Immature natural killer cell (primary cell): ENCODE results near the gene ETV6. TPM values are rescaled to one million over a fixed set of nuclear protein-coding genes. Genes with fewer than 3 reads are reported as not detected.

Experiments
- DNase-seq, 3 donors: peaks; one replicate each; pipeline ENCODE4 v3.0.0; 2022; ENCODE audit warnings: mixed read lengths in 1 of 3
- H3K27ac Mint-ChIP-seq, 6 donors: one replicate each; pipeline ENCODE4 v1.8.0; 2020; ENCODE audit warnings: mixed read lengths in 6 of 6, mild to moderate bottlenecking in 5 of 6, inconsistent platforms in 4 of 6, moderate library complexity in 3 of 6
- H3K27me3 Mint-ChIP-seq, 3 donors: one replicate each; pipeline ENCODE4 v1.8.0; 2020 to 2021; ENCODE audit warnings: low read depth in 3 of 3, mild to moderate bottlenecking in 3 of 3, mixed read lengths in 3 of 3, moderate library complexity in 3 of 3, inconsistent platforms in 1 of 3
- H3K36me3 Mint-ChIP-seq, 3 donors: one replicate each; pipeline ENCODE4 v1.8.0; 2020; ENCODE audit warnings: mixed read lengths in 3 of 3, inconsistent platforms in 2 of 3, mild to moderate bottlenecking in 2 of 3
- H3K4me1 Mint-ChIP-seq, 2 donors: one replicate each; pipeline ENCODE4 v1.8.0; 2020; ENCODE audit warnings: inconsistent platforms in 2 of 2, mild to moderate bottlenecking in 2 of 2, mixed read lengths in 2 of 2, moderate library complexity in 1 of 2
- H3K4me3 Mint-ChIP-seq, 5 donors: one replicate each; pipeline ENCODE4 v1.8.0; 2020; ENCODE audit warnings: mild to moderate bottlenecking in 5 of 5, mixed read lengths in 5 of 5, inconsistent platforms in 3 of 5, moderate library complexity in 3 of 5
- H3K9me3 Mint-ChIP-seq, 6 donors: one replicate each; pipeline ENCODE4 v1.8.0; 2020; ENCODE audit warnings: mild to moderate bottlenecking in 6 of 6, mixed read lengths in 6 of 6, inconsistent platforms in 4 of 6, moderate library complexity in 3 of 6
- polyA plus RNA-seq, 3 donors: library from polyadenylated mRNA; unstranded; fragments of 300-500 nt; fragmentation: Illumina TruSeq; gene quantifications; one replicate each; pipeline ENCODE4 v1.2.3, GENCODE V29; 2021

ETV6 gene
- polyA plus RNA-seq, 3 donors from 2014 or later: 3.0 to 5.4 (median 3.2) TPM

GRCh38 chr12:11824069-11824468, 174.6 kb downstream of the ETV6 start:
- peaks cover 15 to 17% of the 10 kb centered on the region in 2 donors for H3K4me1 Mint-ChIP-seq
- DNase-seq: no peak

GRCh38 chr12:11824736-11825135, 175.3 kb downstream of the ETV6 start:
- H3K27ac Mint-ChIP-seq: no peak overlapping the region
- H3K4me1 Mint-ChIP-seq: peaks cover 15 to 17% of the 10 kb centered on the region in 2 donors
- peaks cover 5 to 22% (median 5%) of the 10 kb centered on the region in 3 donors for H3K36me3 Mint-ChIP-seq
- no peak overlapping the region for H3K4me3 Mint-ChIP-seq
- H3K9me3 Mint-ChIP-seq: no peaks in the 10 kb centered on the region
- no peaks in the 10 kb centered on the region for H3K27me3 Mint-ChIP-seq
- no peak for DNase-seq

More at GRCh38 chr12:11824069-11824468, 174.6 kb downstream of the ETV6 start:
- H3K9me3 Mint-ChIP-seq: no peaks in the 10 kb centered on the region
- no peak overlapping the region for H3K4me3 Mint-ChIP-seq
- H3K27me3 Mint-ChIP-seq: no peaks in the 10 kb centered on the region
- H3K27ac Mint-ChIP-seq: no peak overlapping the region
- H3K36me3 Mint-ChIP-seq: peaks cover 5 to 22% (median 5%) of the 10 kb centered on the region in 3 donors

GRCh38 chr12:11825278-11825677, 175.8 kb downstream of the ETV6 start:
- peaks cover 5 to 22% (median 5%) of the 10 kb centered on the region in 3 donors for H3K36me3 Mint-ChIP-seq
- H3K9me3 Mint-ChIP-seq: no peaks in the 10 kb centered on the region
- H3K27me3 Mint-ChIP-seq: no peaks in the 10 kb centered on the region
- H3K4me1 Mint-ChIP-seq: peaks cover 15 to 17% of the 10 kb centered on the region in 2 donors
- no peak for DNase-seq
- H3K27ac Mint-ChIP-seq: no peak overlapping the region
- H3K4me3 Mint-ChIP-seq: no peak overlapping the region

GRCh38 chr12:11826574-11826973, 177.1 kb downstream of the ETV6 start:
- H3K36me3 Mint-ChIP-seq: peaks cover 5 to 22% (median 5%) of the 10 kb centered on the region in 3 donors
- no peaks in the 10 kb centered on the region for H3K9me3 Mint-ChIP-seq
- no peak for DNase-seq
- no peak overlapping the region for H3K27ac Mint-ChIP-seq
- H3K4me3 Mint-ChIP-seq: no peak overlapping the region
- no peaks in the 10 kb centered on the region for H3K27me3 Mint-ChIP-seq
- H3K4me1 Mint-ChIP-seq: peaks cover 13 to 15% of the 10 kb centered on the region in 2 donors

- Mint-ChIP-seq H3K4me3 (no peak overlapping the region), H3K27me3 (peaks cover 0 to 2% (median 0%) of the 10 kb centered on the region in 3 donors), H3K4me1 (peaks cover 5 to 13% of the 10 kb centered on the region in 2 donors), H3K36me3 (peaks cover 5 to 19% (median 7%) of the 10 kb centered on the region in 3 donors), H3K9me3 (no peaks in the 10 kb centered on the region), H3K27ac (no peak overlapping the region)
- no peak for DNase-seq
Measured at GRCh38 chr12:11827091-11828061, 177.9 kb downstream of the ETV6 start.

GRCh38 chr12:11829764-11830194, 180.3 kb downstream of the ETV6 start:
- peaks cover 0 to 2% (median 0%) of the 10 kb centered on the region in 3 donors for H3K27me3 Mint-ChIP-seq
- peaks cover 2 to 6% of the 10 kb centered on the region in 2 donors for H3K4me1 Mint-ChIP-seq
- no peak overlapping the region for H3K4me3 Mint-ChIP-seq
- peaks cover 5 to 18% (median 9%) of the 10 kb centered on the region in 3 donors for H3K36me3 Mint-ChIP-seq
- no peaks in the 10 kb centered on the region for H3K9me3 Mint-ChIP-seq
- H3K27ac Mint-ChIP-seq: no peak overlapping the region
- DNase-seq: no peak

- no peak overlapping the region for H3K27ac Mint-ChIP-seq
- no peaks in the 10 kb centered on the region for H3K9me3 Mint-ChIP-seq
- no peak overlapping the region for H3K4me3 Mint-ChIP-seq
- H3K27me3 Mint-ChIP-seq: peaks cover 0 to 2% (median 0%) of the 10 kb centered on the region in 3 donors
- no peak for DNase-seq
- H3K36me3 Mint-ChIP-seq: peaks cover 5 to 13% (median 9%) of the 10 kb centered on the region in 3 donors
- peaks cover 2 to 6% of the 10 kb centered on the region in 2 donors for H3K4me1 Mint-ChIP-seq
Measured at GRCh38 chr12:11830307-11830801, 180.9 kb downstream of the ETV6 start.

GRCh38 chr12:11832093-11832492, 182.6 kb downstream of the ETV6 start:
- no peak for DNase-seq
- Mint-ChIP-seq H3K4me3 (no peak overlapping the region), H3K9me3 (no peaks in the 10 kb centered on the region), H3K27me3 (peaks cover 0 to 2% (median 0%) of the 10 kb centered on the region in 3 donors), H3K27ac (no peak overlapping the region), H3K4me1 (peaks cover 4 to 6% of the 10 kb centered on the region in 2 donors), H3K36me3 (peaks cover 0 to 9% (median under 1%) of the 10 kb centered on the region in 3 donors)

GRCh38 chr12:11833174-11833895, 183.9 kb downstream of the ETV6 start:
- Mint-ChIP-seq H3K27ac (no peak overlapping the region), H3K27me3 (peaks cover 0 to 6% (median 0%) of the 10 kb centered on the region in 3 donors), H3K9me3 (no peaks in the 10 kb centered on the region), H3K36me3 (peaks cover 0 to 9% (median 0%) of the 10 kb centered on the region in 3 donors), H3K4me3 (no peak overlapping the region), H3K4me1 (peaks cover 4 to 6% of the 10 kb centered on the region in 2 donors)
- DNase-seq: no peak

GRCh38 chr12:11834104-11834812, 184.8 kb downstream of the ETV6 start:
- DNase-seq: no peak
- H3K27me3 Mint-ChIP-seq: peaks cover 0 to 6% (median 0%) of the 10 kb centered on the region in 3 donors
- H3K4me3 Mint-ChIP-seq: no peak overlapping the region
- H3K4me1 Mint-ChIP-seq: peaks cover 4 to 6% of the 10 kb centered on the region in 2 donors
- H3K9me3 Mint-ChIP-seq: no peaks in the 10 kb centered on the region
- peaks cover 3 to 9% (median 4%) of the 10 kb centered on the region in 3 donors for H3K36me3 Mint-ChIP-seq
- H3K27ac Mint-ChIP-seq: no peak overlapping the region

- no peak for DNase-seq
- Mint-ChIP-seq H3K36me3 (peaks cover 8 to 13% (median 9%) of the 10 kb centered on the region in 3 donors), H3K4me3 (no peak overlapping the region), H3K27me3 (peaks cover 0 to 6% (median 0%) of the 10 kb centered on the region in 3 donors), H3K9me3 (no peaks in the 10 kb centered on the region), H3K27ac (no peak overlapping the region), H3K4me1 (peaks cover 4 to 6% of the 10 kb centered on the region in 2 donors)
Measured at GRCh38 chr12:11834931-11835330, 185.5 kb downstream of the ETV6 start.

- Mint-ChIP-seq H3K27ac (peak overlapping the region in 2 of 6 donors; percentile 2 to 30), H3K27me3 (peaks cover 0 to 6% (median 0%) of the 10 kb centered on the region in 3 donors), H3K4me1 (peaks cover 4 to 6% of the 10 kb centered on the region in 2 donors), H3K36me3 (peaks cover 20 to 27% (median 22%) of the 10 kb centered on the region in 3 donors), H3K4me3 (no peak overlapping the region), H3K9me3 (no peaks in the 10 kb centered on the region)
- no peak for DNase-seq
Measured at GRCh38 chr12:11836282-11837151, 187.0 kb downstream of the ETV6 start.
